ENCODE measurements around the gene TRPM3.

Gene TRPM3

DNA sequence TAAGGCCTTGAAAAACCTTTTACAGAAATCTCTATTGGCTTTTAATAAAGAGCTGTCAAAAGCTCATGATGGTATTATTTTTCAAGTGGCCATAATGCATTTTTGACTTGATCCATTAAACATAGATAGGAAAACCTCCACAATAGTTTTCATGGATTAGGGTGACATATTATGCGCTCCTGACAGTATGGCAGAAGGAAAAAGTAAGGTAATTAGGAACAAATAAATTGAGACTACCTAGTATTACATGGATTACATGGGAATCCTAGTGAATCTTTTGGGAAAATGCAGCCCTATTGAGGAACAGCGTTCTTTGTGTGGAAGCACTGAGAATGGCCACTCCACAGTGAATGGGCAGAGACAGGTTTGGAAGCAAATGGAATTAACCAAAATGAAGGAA is 171.2 kb downstream of the TRPM3 start:
- DNase-seq (ENCODE audit: low read depth in 4 of 4, low spot score in 1 of 4) = no peak

DNA sequence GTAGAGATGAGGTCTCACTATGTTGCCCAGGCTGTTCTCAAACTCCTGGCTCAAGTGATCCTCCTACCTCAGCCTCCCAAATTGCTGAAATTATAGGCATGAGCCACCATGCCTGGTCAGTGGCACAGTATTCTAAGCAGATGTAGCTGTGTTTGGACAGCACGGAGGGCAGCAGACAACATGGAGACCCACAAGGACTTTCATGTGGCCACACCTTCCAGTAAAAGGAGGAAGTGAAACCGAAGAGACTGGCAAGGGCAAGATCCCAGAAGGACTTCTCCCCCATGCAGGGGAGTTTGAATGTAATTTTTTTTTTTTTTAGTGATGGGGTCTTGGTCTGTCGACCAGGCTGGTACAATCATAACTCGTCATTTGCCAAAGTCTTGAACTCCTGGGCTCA is 172.2 kb downstream of the TRPM3 start:
- DNase-seq (ENCODE audit: low read depth in 4 of 4, low spot score in 1 of 4) = no peak

DNA sequence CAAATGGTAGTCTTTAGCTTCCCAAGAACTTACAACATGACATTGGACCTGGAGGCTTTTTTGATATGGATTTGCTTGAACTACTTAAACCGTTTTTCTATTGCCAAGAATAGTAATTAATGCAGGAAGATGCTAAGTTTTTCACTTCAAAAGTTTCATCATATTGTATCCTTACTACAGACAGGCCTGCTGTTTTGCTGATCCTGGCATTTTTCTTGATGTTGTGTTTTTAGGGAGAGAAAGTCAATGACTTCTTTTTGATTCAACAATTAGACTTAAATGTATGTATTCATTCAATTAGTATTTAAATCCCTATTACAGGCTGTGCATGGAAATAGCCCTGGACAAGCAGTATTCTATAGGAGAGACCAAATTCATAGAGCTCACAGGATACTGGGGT is 172.7 kb downstream of the TRPM3 start:
- no peak for DNase-seq (ENCODE audit: low read depth in 4 of 4, low spot score in 1 of 4)

DNA sequence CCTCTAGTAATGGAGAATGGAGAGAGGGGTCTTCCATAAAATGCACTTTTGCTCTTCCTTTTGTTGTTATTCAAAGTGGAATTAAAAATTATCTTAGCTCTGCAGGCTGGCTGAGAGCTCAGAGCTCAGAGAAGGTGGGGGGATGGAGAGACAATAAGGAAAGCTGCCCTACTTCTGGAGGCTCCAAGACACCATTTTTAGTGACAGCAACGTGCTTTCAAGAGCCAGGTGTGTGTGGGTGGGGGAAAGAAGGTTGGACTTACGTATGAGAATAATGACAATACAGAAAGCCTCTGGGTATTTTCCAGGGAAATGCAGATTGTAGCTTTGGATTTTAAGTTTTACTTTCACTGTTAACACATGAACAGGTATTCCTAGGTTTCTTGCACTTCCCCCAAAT is 173.9 kb downstream of the TRPM3 start:
- no peak for DNase-seq (ENCODE audit: low read depth in 4 of 4, low spot score in 1 of 4)

DNA sequence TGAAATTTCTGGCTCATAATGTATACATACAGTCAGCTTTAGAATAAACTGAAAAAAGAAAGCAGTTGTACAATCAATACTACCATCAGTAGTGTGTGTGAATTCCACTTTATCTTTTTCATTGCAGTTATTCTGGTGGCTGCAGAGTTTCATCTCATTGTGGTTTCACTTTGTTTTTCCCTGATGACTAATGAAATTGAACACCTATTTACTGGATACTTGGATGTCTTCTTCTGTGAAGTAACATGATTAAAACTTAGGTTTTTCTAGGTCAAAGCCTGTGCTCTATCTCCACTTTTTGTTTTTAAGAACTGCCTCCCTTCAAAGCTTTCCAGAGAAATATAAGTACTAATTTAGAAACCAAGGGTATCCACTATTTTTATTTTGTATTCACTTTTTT is 174.3 kb downstream of the TRPM3 start:
- no peak for DNase-seq (ENCODE audit: low read depth in 4 of 4, low spot score in 1 of 4)

DNA sequence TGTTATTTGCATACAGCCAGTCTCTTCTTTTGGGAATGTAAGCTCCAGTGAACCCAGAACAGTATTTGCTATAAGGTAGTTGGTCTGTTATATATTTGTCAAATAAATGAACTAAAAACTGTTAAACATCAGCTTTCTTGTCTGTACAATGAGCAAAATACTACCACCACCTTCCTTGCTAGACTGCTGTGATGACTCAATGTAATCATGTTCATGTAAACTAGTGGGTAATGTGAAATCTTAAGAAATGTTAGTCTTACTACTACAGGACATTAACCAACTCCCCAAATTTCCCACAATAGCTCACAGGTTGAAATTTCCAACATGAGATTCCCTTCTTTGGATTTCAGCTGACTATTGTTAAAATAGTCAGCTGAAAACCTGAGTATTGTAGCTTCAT is 176.1 kb downstream of the TRPM3 start:
- no peak for DNase-seq (ENCODE audit: low read depth in 4 of 4, low spot score in 1 of 4)

DNA sequence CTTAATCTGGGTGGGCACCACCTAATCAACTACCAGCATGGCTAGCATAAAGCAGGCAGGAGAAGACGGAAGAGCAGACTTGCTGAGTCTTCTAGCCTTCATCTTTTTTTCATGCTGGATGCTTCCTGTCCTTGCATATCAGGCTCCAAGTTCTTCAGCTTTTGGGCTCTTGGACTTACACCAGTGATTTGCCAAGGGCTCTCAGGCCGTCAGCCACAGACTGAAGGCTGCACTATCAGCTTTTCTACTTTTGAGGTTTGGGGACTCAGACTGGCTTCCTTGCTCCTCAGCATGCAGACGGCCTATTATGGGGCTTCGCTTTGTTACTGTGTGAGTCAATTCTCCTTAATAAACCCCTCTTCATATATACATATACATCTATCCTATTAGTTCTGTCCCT is 180.2 kb downstream of the TRPM3 start:
- DNase-seq (ENCODE audit: low read depth in 4 of 4, low spot score in 1 of 4) = no peak

DNA sequence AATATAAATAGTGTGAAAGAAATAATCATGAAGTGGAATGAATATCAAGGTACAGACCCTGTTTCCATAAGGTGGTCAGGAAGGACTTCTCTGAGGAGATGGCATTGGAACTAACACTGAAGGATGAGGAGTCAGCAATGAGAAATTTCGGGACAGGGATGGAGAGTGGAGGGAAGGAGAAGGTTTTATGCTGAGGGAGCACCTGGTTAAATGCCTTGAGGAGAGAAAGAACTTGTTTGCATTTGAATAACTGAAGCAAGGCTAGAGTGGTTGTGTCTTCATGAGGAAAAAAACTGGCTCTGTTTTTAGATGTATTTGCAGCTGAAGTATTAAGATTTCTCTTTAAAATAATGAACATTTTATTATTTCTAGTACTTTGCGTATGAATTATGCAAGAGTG is 180.8 kb downstream of the TRPM3 start:
- DNase-seq (ENCODE audit: low read depth in 4 of 4, low spot score in 1 of 4) = no peak

DNA sequence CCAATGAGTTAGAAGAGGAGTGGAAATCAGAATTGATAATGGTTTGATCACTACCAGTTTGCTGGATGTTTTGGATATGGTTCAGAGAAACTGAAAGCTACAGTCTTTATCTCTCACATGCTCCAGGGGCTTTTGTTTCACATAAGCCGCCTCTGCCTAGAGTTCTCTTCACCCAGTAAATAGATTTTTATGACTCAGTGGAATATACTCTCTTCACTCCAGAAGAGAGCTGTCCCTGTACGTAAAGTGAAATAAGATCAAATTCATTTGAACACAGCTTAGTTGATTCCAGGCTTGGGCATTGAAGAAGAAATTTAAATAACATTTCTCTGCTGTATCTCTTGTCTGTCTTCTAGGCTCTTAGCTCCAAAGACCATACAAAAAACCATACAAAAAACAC is 184.9 kb downstream of the TRPM3 start:
- DNase-seq (ENCODE audit: low read depth in 4 of 4, low spot score in 1 of 4) = no peak

DNA sequence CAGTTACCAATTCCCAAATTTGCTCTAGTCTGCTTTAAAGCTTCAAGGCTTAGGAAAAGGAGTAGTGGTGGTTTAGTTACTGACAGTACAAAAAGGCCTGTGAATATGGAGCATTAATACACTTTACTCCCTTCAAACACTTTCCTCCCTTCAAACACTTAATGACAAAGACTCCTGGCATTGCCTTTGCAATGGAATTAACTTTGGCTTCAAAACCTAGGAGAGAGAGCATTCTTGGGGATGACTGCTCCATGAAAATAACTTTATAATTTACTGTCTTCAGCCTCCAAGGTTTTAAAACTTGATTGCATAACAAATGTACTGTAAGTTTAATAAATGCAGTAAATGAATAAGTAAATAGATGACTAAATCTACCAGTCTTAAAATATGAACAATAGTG is 185.6 kb downstream of the TRPM3 start:
- DNase-seq (ENCODE audit: low read depth in 4 of 4, low spot score in 1 of 4) = no peak

DNA sequence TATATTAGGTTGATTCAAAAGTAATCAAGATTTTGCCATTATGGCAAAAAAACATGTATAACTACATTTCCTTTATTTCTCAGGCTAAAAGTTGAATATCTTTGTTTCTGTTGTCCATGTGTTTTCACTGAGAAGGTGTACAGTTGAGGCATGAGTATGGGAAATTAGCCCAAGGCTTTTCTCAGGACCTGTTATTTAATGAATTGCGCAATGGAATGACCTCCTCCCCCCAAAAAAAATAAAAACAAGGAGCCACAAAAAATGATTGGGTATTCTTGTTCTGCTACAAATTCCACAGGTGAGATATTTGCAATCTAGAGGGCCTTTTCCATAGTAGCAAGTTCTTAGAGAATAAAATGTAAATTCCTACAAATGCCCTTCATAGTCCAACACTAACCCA is 186.8 kb downstream of the TRPM3 start:
- DNase-seq (ENCODE audit: low read depth in 4 of 4, low spot score in 1 of 4) = no peak

DNA sequence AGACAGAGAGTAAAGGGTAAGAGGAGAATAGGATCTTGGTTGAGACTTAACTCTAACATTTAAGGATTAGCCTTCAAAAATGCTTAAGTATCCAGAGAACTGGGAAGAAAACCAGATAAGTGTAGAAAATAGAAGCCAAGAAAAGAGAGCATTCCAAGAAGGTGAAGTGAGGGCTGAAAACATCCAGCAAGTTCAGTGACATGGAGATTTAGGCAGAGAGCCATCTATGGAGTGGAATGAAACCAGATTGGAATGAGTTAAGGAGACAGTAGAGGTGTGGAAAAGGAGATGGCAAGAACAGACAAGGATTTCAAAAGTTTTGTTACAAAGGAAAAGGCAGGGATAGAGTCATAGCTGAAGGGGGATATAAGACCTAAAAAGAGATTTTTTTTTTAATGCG is 188.1 kb downstream of the TRPM3 start:
- no peak for DNase-seq (ENCODE audit: low read depth in 4 of 4, low spot score in 1 of 4)

DNA sequence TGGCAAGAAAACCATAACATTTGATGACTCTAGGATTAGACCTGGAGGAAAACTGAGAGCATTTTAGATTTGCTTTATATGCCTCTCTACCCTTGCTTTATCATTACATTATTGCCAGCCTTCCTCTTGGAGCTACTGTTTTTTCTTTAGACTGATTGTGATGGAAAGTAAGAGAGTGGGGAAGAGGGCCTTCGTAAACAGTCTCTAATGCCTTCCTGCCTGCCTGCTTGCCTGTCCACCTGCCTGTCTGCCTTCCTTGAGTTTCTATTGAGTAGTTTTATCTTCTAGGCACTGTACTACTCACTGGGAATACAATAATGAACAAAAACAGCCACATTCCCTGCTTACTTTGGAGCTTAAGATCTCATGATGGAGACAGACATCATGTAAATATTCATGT is 189.3 kb downstream of the TRPM3 start:
- no peak for DNase-seq (ENCODE audit: low read depth in 4 of 4, low spot score in 1 of 4)

DNA sequence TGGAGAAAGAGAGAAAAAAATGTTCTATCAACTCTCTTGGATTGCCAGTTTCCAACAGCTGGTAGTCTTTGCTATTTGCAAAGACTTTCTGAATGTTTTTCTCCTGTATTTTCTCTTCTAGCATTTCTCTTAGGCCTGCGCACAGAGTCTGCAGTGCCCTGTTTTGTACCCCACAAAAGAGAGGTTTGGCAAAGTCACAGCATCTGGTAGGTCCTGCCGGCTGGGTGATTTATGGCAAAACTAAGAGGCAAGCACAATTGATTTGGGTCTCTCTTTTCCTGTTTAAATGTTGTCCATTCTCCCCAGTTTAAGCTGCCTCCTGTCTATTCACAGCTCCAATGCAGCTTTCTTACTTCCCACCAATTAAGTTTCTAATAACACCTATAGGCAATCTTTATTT is 193.9 kb downstream of the TRPM3 start:
- no peak for DNase-seq (ENCODE audit: low read depth in 4 of 4, low spot score in 1 of 4)

DNA sequence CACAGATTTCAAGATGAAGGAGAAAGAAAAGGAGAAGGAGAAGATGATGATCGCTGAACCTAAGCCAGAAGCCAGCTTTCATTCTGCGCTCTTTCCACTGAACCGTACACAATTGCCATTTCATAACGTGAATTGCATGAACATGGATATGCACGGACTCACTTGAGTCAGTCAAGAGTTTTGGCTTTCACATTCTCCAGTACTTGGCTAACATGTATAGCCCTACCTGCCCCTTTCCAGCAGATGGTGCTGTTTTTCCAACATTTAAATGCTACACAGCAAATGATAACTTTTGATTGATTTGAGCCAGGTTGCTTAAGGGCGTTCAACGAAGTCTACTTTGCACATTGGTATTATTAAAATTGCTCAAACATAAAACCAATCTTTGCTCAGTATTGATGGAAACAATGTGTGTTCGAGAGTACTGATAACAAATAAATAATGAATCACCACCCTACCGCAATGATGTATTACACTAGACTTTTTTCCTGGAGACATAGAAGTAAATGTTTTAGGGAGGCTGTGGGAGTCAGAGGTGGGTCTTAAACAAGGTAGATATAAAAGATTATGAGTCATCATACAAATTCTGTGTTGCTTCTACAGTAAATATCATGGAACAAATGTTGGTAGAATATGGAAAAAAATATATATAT is 196.4 kb downstream of the TRPM3 start:
- no peak for DNase-seq (ENCODE audit: low read depth in 4 of 4, low spot score in 1 of 4)

DNA sequence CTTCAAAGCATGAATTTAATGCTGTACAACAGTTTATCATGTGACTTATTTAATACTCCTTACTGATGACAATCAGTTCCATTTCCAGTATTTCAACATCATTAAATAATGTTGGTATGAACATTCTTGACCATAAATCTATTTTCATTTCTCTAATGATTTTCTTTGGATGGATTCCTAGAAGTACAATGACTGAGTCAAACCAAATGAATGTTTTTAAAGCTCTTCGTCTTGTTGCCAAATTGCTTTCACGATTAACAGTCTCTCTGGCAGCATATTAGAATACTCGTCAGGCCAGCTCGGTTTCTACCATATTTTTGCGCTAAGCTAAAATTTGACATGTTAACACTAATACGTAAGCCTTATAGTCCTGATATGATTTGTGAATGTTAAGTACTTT is 197.0 kb downstream of the TRPM3 start:
- no peak for DNase-seq (ENCODE audit: low read depth in 4 of 4, low spot score in 1 of 4)

DNA sequence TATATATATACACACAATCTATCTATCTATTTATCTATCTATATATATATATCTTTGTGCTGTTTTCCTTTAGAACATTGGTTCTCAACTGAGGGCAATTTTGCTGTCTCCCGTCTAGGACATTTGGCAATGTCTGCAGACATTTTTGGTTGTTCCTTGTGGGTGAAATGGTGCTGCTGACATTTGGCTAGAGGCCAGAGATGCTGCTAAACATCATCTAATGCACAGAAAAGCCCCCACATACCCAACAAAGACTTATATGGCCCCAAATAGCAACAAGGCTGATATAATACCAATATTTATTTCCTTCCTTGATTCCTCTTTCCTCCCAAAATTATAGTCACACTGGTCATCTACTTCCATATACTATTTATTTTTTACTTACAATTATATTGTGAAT is 197.5 kb downstream of the TRPM3 start:
- no peak for DNase-seq (ENCODE audit: low read depth in 4 of 4, low spot score in 1 of 4)

DNA sequence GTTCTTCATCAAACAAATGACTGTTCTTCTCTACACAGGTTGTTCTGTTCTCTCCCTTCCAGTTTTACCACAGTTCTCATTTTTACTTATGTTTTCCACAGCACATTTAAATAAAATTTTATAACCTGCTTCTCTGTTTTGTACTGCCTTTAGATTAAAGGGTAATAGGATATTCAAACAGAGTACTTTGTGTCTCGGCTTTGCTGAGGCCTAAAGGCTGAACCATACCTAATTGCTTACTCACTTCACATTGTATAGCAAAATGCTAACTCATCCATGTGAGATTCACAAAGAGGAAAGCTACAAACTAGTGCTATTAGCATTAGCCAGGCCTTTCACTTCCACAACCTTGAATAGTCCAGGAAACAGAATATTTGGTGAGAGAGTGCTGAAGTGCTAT is 200.3 kb downstream of the TRPM3 start:
- no peak for DNase-seq (ENCODE audit: low read depth in 4 of 4, low spot score in 1 of 4)

DNA sequence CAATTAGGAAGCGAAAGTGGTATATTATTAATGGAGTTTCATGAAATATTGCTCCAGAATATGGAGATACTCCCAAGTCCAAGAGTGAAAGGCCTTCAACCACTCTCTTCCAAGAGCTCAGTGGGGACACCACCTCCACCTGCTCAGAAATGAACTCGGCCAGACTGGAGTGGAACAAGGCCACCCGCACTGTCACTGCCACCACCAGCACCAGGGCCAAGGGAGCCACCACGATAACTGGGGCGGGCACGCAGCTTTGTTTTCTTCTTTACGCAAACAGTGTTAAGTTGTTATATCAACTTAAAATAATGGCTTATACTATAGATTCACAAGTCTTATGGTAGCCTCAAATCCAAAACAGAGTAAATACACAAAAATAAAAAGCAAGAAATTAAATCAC is 204.1 kb downstream of the TRPM3 start:
- DNase-seq (ENCODE audit: low read depth in 4 of 4, low spot score in 1 of 4) = no peak

DNA sequence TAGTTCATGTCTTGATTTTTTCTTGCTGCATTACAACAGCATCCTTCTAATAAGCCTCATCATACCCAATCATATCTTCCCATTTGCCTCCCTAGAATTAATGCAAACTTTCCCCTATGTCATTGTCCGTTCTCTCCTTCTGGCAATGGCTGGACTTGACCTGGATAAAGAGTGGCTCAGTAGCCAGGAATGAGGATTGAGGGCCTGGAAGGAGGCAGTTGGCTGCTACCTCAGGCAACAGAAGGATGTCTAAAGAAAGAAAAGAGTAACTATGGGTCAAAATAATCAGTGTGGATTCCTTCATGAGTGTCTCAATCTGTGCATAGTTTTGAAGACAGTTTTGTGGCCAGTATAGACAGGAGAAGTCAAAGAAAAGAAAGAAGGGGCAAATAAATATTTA is 209.6 kb downstream of the TRPM3 start:
- DNase-seq (ENCODE audit: low read depth in 4 of 4, low spot score in 1 of 4) = no peak

DNA sequence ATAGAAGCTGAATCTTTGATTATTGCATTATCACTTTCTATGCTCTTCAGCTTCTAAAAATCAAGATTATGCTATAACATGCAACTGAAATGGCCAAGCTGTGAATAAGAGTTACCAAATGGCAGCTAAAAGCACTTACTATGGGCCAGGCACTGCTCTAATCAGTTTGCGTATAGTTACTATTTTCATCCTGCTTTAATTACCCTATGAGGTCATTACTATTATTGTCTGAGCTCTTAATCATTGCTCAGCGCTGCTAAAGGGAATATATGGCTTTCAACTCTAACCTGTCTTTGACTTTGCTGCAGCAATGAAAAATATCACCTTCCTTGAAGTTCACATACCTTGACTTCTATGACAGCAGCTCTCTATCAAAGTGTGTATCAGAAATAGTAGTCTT is 210.8 kb downstream of the TRPM3 start:
- no peak for DNase-seq (ENCODE audit: low read depth in 4 of 4, low spot score in 1 of 4)

DNA sequence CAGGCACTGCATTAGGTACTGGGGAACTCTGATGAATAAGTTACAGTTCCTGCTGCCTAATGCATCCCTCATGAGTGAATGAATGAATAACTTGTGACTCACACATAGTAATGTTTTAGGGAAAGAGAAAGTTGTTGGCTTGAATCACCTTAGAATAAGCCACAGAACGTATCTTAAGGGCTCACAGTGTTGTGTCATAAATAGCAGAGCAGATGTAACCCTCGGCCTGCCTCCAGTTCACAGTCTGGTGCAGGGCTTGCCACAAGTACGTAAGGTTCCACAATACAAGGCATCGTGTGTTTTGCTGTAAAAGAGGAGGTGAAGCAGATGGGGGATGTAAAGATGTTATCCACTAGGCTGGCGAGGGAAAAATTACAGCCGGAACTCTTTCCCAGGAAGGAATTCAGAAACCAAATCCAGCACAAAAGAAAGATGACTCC is 218.7 kb downstream of the TRPM3 start:
- no peak for DNase-seq (ENCODE audit: low read depth in 4 of 4, low spot score in 1 of 4)

DNA sequence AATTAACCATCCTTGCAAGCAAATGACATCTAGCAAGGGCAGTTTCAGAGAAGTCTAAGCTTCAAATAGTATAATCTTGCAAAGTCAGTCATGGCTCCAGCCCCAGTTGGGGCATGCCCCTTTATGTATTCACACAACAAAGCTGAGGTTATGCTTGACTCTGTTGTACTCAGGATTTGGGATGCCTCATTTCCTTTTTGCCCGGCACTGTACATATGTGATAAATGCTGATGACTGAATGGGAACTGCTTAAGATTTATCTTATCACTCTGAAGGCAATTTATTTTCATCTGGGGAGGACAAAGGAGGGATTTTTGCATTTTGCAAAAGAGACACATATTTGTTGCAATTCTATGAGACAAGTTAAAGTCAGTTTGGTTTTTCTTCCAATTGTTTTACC is 219.2 kb downstream of the TRPM3 start:
- DNase-seq (ENCODE audit: low read depth in 4 of 4, low spot score in 1 of 4) = no peak

DNA sequence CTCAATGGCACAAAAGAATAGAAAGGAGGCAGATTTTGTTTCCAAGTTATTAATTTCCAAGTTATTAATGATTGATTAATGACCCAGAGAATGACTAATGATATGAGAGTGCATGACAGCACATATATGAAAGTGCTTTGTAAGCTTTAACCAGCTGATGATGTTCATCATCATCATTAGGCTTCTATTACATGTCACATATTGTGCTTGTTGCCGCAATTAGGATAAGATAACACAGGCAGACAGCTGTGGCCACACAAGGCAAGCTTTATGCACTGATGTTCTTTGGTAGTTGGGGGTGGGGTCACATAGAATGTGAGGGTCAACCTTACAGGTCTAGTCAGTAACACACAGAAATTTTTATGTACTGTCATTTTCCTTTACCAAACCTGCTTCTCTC is 219.7 kb downstream of the TRPM3 start:
- no peak for DNase-seq (ENCODE audit: low read depth in 4 of 4, low spot score in 1 of 4)
